ENCODE data around the gene ABCB4. TPM values are rescaled to one million over a fixed set of nuclear protein-coding genes. Genes with fewer than 3 reads are reported as not detected.

ABCB4 gene
- total RNA-seq (2021; fragmentation: NEBNext Ultra II Directional; extraction: Animal tissue kit (Norgen Biotek cat#: 25700)) (0.57 and 0.60 TPM in 2 replicates), polyA plus RNA-seq (2011; rRNA removed) (0.38 and 0.54 TPM in 2 replicates), polyA minus RNA-seq (2011; rRNA and poly(A)+ RNA removed) (1.7 TPM in 2 replicates)
- 0.41 TPM for polyA plus RNA-seq (2011; cell fraction: cytosol; rRNA removed)
- 0.70 TPM for polyA plus RNA-seq (2011; cell fraction: nucleus; rRNA removed)
- polyA plus RNA-seq (2012, experiment 1 of 2), result 0.44 to 0.78 TPM (median 0.63 TPM) in 4 replicates
- polyA plus RNA-seq (2012, experiment 2 of 2), result 0.09 TPM
- polyA plus RNA-seq (2013, experiment 1 of 2), result 1.6 TPM
- polyA plus RNA-seq (2013, experiment 2 of 2), result 1.0 TPM
- 0.81 TPM for polyA minus RNA-seq (2011; cell fraction: cytosol; rRNA and poly(A)+ RNA removed)
- polyA minus RNA-seq (2011; cell fraction: nucleus; rRNA and poly(A)+ RNA removed), result 3.7 TPM
- long read RNA-seq, experiment 1, result 0 reads
- long read RNA-seq, experiment 2, partial matches to known transcripts, result 0 of 1 reads
- long read RNA-seq, experiment 2, other reads (novel, unspliced or antisense), result 1 of 1 reads

GRCh38 chr7:87475359-87476178 is at the start of gene ABCB4:
ABCB4 (minus strand) TSS chr7:87475680; CDS start chr7:87475465, 215 bp downstream.
- H3K9ac ChIP-seq (replicated peaks in 1 of 4; ENCODE audit: extremely low read depth in 1 of 4, low read depth in 3 of 4, low read length in 3 of 4), result peak within 1 kb of the TSS in 1 of 4 experiments; percentile 19; a peak in 3 of 7 replicates
- peaks cover 5 to 29% (median 21%) of the 10 kb centered on the region in 4 experiments for H3K27me3 ChIP-seq (replicated peaks in 1 of 4; ENCODE audit: control insufficient read depth in 3 of 4, extremely low read depth in 1 of 4, insufficient read depth in 3 of 4, low read length in 3 of 4)
- no peak within 1 kb of the TSS for H3K23ac ChIP-seq (ENCODE audit: insufficient read length)
- WGBS, 2 experiments (ENCODE audit: extremely low coverage in 1 of 2, insufficient coverage in 1 of 2, insufficient read length in 1 of 2, insufficient replicate concordance in 2 of 2, low coverage in 1 of 2, low lambda C conversion rate in 2 of 2, missing lambda C conversion rate in 1 of 2), result 6% methylated on average over 34 of the region's 80 CpGs; no CpG with 5 or more reads in 1 of the 2 experiments
- H2BK120ac ChIP-seq (replicated peaks; ENCODE audit: low read depth, low read length), result no peak within 1 kb of the TSS
- H3K36me3 ChIP-seq (ENCODE audit: control insufficient read depth in 2 of 4, insufficient read depth in 4 of 4, low read length in 3 of 4), result no peaks in the 10 kb centered on the region
- no peak within 1 kb of the TSS for H2BK15ac ChIP-seq (ENCODE audit: low read length)
- peak within 1 kb of the TSS; percentile 72 for H2AFZ ChIP-seq (ENCODE audit: low read length)
- H3K79me2 ChIP-seq (ENCODE audit: control insufficient read depth in 1 of 2, insufficient read depth in 2 of 2, low read length in 2 of 2), result no peaks in the 10 kb centered on the region
- no peak within 1 kb of the TSS for H2BK5ac ChIP-seq (ENCODE audit: low read depth, low read length)
- H3K4me1 ChIP-seq (replicated peaks in 1 of 4; ENCODE audit: control insufficient read depth in 3 of 4, insufficient read depth in 4 of 4, low read length in 3 of 4), result peaks cover 5 to 13% (median 9%) of the 10 kb centered on the region in 4 experiments; a peak in 6 of 7 replicates
- H4K91ac ChIP-seq (replicated peaks; ENCODE audit: insufficient read length, low read length), result no peak within 1 kb of the TSS
- no peak within 1 kb of the TSS for H4K5ac ChIP-seq (ENCODE audit: insufficient read length, low read depth, low read length)
- peak within 1 kb of the TSS; percentile 43; the same call in 1 of the 2 replicates for H3K18ac ChIP-seq (ENCODE audit: extremely low read depth, low read length)
- CTCF ChIA-PET (ENCODE audit: partially characterized antibody), result no interaction called here
- no peak within 1 kb of the TSS for H3K27ac ChIP-seq (ENCODE audit: low read depth, low read length)
- no peak within 1 kb of the TSS for H3K14ac ChIP-seq (ENCODE audit: insufficient read length)
- no peaks in the 10 kb centered on the region for H3K79me1 ChIP-seq (ENCODE audit: low read depth, low read length)
- peak; percentile 49 for TF ChIP-seq SUZ12 (IDR thresholded peaks at IDR 0.05; ENCODE audit: low read length)
- TF ChIP-seq KDM4A (IDR thresholded peaks at IDR 0.05; ENCODE audit: low read depth, low read length, severe bottlenecking), result peak; percentile 71
- TF ChIP-seq EZH2 (IDR thresholded peaks at IDR 0.05; ENCODE audit: low read depth, low read length, severe bottlenecking), result peak; percentile 52
- TF ChIP-seq, protein P1, sequence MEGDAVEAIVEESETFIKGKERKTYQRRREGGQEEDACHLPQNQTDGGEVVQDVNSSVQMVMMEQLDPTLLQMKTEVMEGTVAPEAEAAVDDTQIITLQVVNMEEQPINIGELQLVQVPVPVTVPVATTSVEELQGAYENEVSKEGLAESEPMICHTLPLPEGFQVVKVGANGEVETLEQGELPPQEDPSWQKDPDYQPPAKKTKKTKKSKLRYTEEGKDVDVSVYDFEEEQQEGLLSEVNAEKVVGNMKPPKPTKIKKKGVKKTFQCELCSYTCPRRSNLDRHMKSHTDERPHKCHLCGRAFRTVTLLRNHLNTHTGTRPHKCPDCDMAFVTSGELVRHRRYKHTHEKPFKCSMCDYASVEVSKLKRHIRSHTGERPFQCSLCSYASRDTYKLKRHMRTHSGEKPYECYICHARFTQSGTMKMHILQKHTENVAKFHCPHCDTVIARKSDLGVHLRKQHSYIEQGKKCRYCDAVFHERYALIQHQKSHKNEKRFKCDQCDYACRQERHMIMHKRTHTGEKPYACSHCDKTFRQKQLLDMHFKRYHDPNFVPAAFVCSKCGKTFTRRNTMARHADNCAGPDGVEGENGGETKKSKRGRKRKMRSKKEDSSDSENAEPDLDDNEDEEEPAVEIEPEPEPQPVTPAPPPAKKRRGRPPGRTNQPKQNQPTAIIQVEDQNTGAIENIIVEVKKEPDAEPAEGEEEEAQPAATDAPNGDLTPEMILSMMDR (IDR thresholded peaks at IDR 0.05; ENCODE audit: control extremely low read depth in 1 of 3, insufficient read depth in 1 of 3, low read depth in 1 of 3, low read length in 3 of 3), result no peak
- no peak within 1 kb of the TSS for H2AK5ac ChIP-seq (ENCODE audit: low read depth, low read length)
- 0 out of 2 replicates have a peak within 1 kb of the TSS, but pooled peaks have one; percentile 51 for H2BK12ac ChIP-seq (ENCODE audit: low read depth, low read length)
- H3K23me2 ChIP-seq (ENCODE audit: low read depth, low read length), result peaks cover 5% of the 10 kb centered on the region; the same call in 1 of the 2 replicates
- no peaks in the 10 kb centered on the region; a peak in 1 of 4 replicates for H3K9me3 ChIP-seq (ENCODE audit: insufficient read depth in 2 of 2, low read depth in 1 of 2, low read length in 1 of 2)
- no peak for FAIRE-seq
- no peaks in the 10 kb centered on the region for H4K20me1 ChIP-seq (replicated peaks in 1 of 2; ENCODE audit: control insufficient read depth in 1 of 2, insufficient read depth in 2 of 2, low read length in 2 of 2)
- peak within 1 kb of the TSS; percentile 74 for H4K8ac ChIP-seq (ENCODE audit: extremely low read depth, insufficient read depth, low read length)
- peak within 1 kb of the TSS; percentile 46 to 68 (median 58) for H3K4me3 ChIP-seq (ENCODE audit: extremely low read depth in 1 of 4, insufficient read depth in 2 of 4, low read depth in 3 of 4, low read length in 4 of 4)
- peak in 1 of 2 experiments; percentile 54 for DNase-seq (ENCODE audit: low read depth in 1 of 2, low spot score in 2 of 2)
- no peak within 1 kb of the TSS; the same call in 1 of the 2 replicates for H2BK20ac ChIP-seq (ENCODE audit: low read length)
- H3K56ac ChIP-seq (replicated peaks; ENCODE audit: insufficient read length, low read depth, low read length), result no peak within 1 kb of the TSS
- H3K4ac ChIP-seq (replicated peaks; ENCODE audit: insufficient read length, low read depth, low read length), result no peak within 1 kb of the TSS
- POLR2A ChIA-PET (ENCODE audit: partially characterized antibody), result no interaction called here
- H3K4me2 ChIP-seq (ENCODE audit: insufficient read depth in 1 of 2, low read depth in 2 of 2, low read length in 2 of 2), result peak within 1 kb of the TSS; percentile 94
